ENCODE measurements around the gene KCNQ1. TPM values are rescaled to one million over a fixed set of nuclear protein-coding genes. Genes with fewer than 3 reads are reported as not detected.

KCNQ1 gene
- total and polyA plus RNA-seq, 2 of the 13 experiments (the other 11 are each of a cell fraction or from before 2014, with no cell fraction given) = 0.02 to 0.08 TPM

GRCh38 chr11:2567026-2567671 lies 122.3 kb downstream of the KCNQ1 start (continued):
- TF ChIP-seq E2F2 (CRISPR knock-in tag; IDR thresholded peaks at IDR 0.05; ENCODE audit: borderline replicate concordance) (no peak), ZNF33A (CRISPR knock-in tag; IDR thresholded peaks at IDR 0.05; ENCODE audit: borderline replicate concordance) (no peak), AFF4 (CRISPR knock-in tag; IDR thresholded peaks at IDR 0.05) (no peak), CCDC6 (CRISPR knock-in tag; IDR thresholded peaks at IDR 0.05) (no peak), SALL1 (CRISPR knock-in tag; IDR thresholded peaks at IDR 0.05) (peak; percentile 63; the same call in 1 of the 2 replicates), MIXL1 (CRISPR knock-in tag; IDR thresholded peaks at IDR 0.05) (peak; percentile 19; the same call in 1 of the 2 replicates), ZNF232 (CRISPR knock-in tag; IDR thresholded peaks at IDR 0.05; ENCODE audit: borderline replicate concordance) (no peak), ZNF17 (CRISPR knock-in tag; IDR thresholded peaks at IDR 0.05) (no peak), HMG20A (CRISPR knock-in tag; IDR thresholded peaks at IDR 0.05; ENCODE audit: borderline replicate concordance) (no peak), JARID2 (CRISPR knock-in tag; IDR thresholded peaks at IDR 0.05; ENCODE audit: insufficient replicate concordance) (no peak), SP5 (CRISPR knock-in tag; IDR thresholded peaks at IDR 0.05; ENCODE audit: borderline replicate concordance, low read depth) (peak; percentile 20; the same call in 1 of the 2 replicates), ZZZ3 (CRISPR knock-in tag; IDR thresholded peaks at IDR 0.05; ENCODE audit: borderline replicate concordance) (no peak), KAT2B (IDR thresholded peaks at IDR 0.05; ENCODE audit: borderline replicate concordance, low read depth, low read length) (no peak), ZHX1 (CRISPR knock-in tag; IDR thresholded peaks at IDR 0.05; ENCODE audit: low read depth) (no peak), RAD51 (IDR thresholded peaks at IDR 0.05; ENCODE audit: borderline replicate concordance) (no peak)

All from HepG2 (cell line).